H1 (cell line): ENCODE data around the gene GABRR1. TPM values are rescaled to one million over a fixed set of nuclear protein-coding genes. Genes with fewer than 3 reads are reported as not detected.

ENCODE experiments used
- CTCF ChIA-PET: fragments of 300-600 bp; sonication (Branson Sonifier 250); formaldehyde crosslinking; loops from one replicate; lab custom pipeline; 2021; ENCODE audit not compliant: partially characterized antibody; lab: Charles Lee
- POLR2A ChIA-PET: fragments of 300-600 bp; sonication (Branson Sonifier 250); formaldehyde crosslinking; loops from one replicate; lab custom pipeline; 2021; ENCODE audit warnings: inconsistent platforms; ENCODE audit not compliant: partially characterized antibody; lab: Charles Lee
- DNase-seq, 2 experiments: peaks; one replicate each; pipeline versions ENCODE4 v3.0.0 to v3.0.0-alpha.2; 2010 to 2022; ENCODE audit warnings: low spot score in 2 of 2, low read depth in 1 of 2, mixed read lengths in 1 of 2
- FAIRE-seq: peaks from 2 replicates; lab custom pipeline; 2011; peaks lifted over from hg19 to GRCh38; lab: Jason Lieb, UNC
- H2AFZ ChIP-seq: 2 replicates; pipeline ENCODE4 v1.8.1; 2012; ENCODE audit warnings: low read length, inconsistent platforms
- H2AK5ac ChIP-seq: 2 replicates; pipeline ENCODE4 v1.6.1; 2013; ENCODE audit warnings: low read depth, low read length
- H2BK120ac ChIP-seq: replicated peaks from 2 replicates; pipeline ENCODE3; 2013; ENCODE audit warnings: low read depth, low read length, inconsistent platforms
- H2BK12ac ChIP-seq: 2 replicates; pipeline ENCODE4 v1.6.1; 2013; ENCODE audit warnings: low read depth, low read length
- H2BK15ac ChIP-seq: 2 replicates; pipeline ENCODE4 v1.6.1; 2013; ENCODE audit warnings: low read length
- H2BK20ac ChIP-seq: 2 replicates; pipeline ENCODE4 v1.6.1; 2013; ENCODE audit warnings: low read length
- H2BK5ac ChIP-seq: 2 replicates; pipeline ENCODE4 v1.6.1; 2013; ENCODE audit warnings: low read depth, low read length
- H3K14ac ChIP-seq: 2 replicates; pipeline ENCODE4 v1.6.1; 2013; ENCODE audit warnings: inconsistent platforms; ENCODE audit not compliant: insufficient read length
- H3K18ac ChIP-seq: 2 replicates; pipeline ENCODE4 v1.6.1; 2013; ENCODE audit warnings: low read length; ENCODE audit errors: extremely low read depth
- H3K23ac ChIP-seq: 2 replicates; pipeline ENCODE4 v1.6.1; 2013; ENCODE audit warnings: inconsistent platforms; ENCODE audit not compliant: insufficient read length
- H3K23me2 ChIP-seq: 2 replicates; pipeline ENCODE4 v1.6.1; 2013; ENCODE audit warnings: low read depth, low read length
- H3K27ac ChIP-seq: 2 replicates; pipeline ENCODE4 v1.6.1; 2011; ENCODE audit warnings: low read depth, low read length, inconsistent platforms
- H3K27me3 ChIP-seq, 4 experiments: replicated peaks in 1 of 4; 1 replicate in 1 of 4; 2 replicates in 3 of 4; pipeline versions ENCODE4 v1.6.1 to v1.8.1; 2011 to 2013; ENCODE audit warnings: low read length in 3 of 4, mild to moderate bottlenecking in 3 of 4, inconsistent platforms in 2 of 4, mixed read lengths in 2 of 4, moderate library complexity in 1 of 4; ENCODE audit not compliant: control insufficient read depth in 3 of 4, insufficient read depth in 3 of 4; ENCODE audit errors: extremely low read depth in 1 of 4
- H3K36me3 ChIP-seq, 4 experiments: 2 replicates each; pipeline versions ENCODE4 v1.6.1 to v1.8.1; 2011 to 2013; ENCODE audit warnings: mild to moderate bottlenecking in 4 of 4, low read length in 3 of 4, moderate library complexity in 2 of 4, control low read depth in 1 of 4, inconsistent platforms in 1 of 4; ENCODE audit not compliant: insufficient read depth in 4 of 4, control insufficient read depth in 2 of 4
- H3K4ac ChIP-seq: replicated peaks from 2 replicates; pipeline ENCODE3; 2013; ENCODE audit warnings: low read length, low read depth, mixed read lengths, inconsistent platforms; ENCODE audit not compliant: insufficient read length
- H3K4me1 ChIP-seq, 4 experiments: replicated peaks in 1 of 4; 1 replicate in 1 of 4; 2 replicates in 3 of 4; pipeline versions ENCODE4 v1.6.1 to v1.8.1; 2011 to 2013; ENCODE audit warnings: low read length in 3 of 4, inconsistent platforms in 2 of 4, mixed read lengths in 1 of 4; ENCODE audit not compliant: insufficient read depth in 4 of 4, control insufficient read depth in 3 of 4
- H3K4me2 ChIP-seq, 2 experiments: 2 replicates each; pipeline versions ENCODE4 v1.6.1 to v1.8.1; 2011 to 2013; ENCODE audit warnings: low read depth in 2 of 2, low read length in 2 of 2, control low read depth in 1 of 2, inconsistent platforms in 1 of 2, mild to moderate bottlenecking in 1 of 2; ENCODE audit not compliant: insufficient read depth in 1 of 2
- H3K4me3 ChIP-seq, 4 experiments: fragments of 200-600, 300-600 bp in 1 of 4; sonication (generic), shearing (Covaris generic), sonication (Bioruptor Twin) in 1 of 4; 2 replicates each; pipeline versions ENCODE4 v1.5.1 to v1.8.1; 2011 to 2016; ENCODE audit warnings: low read length in 4 of 4, low read depth in 3 of 4, control low read depth in 2 of 4, inconsistent platforms in 2 of 4, mild to moderate bottlenecking in 2 of 4, mixed read lengths in 1 of 4, moderate library complexity in 1 of 4; ENCODE audit not compliant: insufficient read depth in 2 of 4; ENCODE audit errors: extremely low read depth in 1 of 4
- H3K56ac ChIP-seq: replicated peaks from 2 replicates; pipeline ENCODE3; 2013; ENCODE audit warnings: low read depth, mild to moderate bottlenecking, mixed read lengths, low read length, inconsistent platforms; ENCODE audit not compliant: insufficient read length
- H3K79me1 ChIP-seq: 2 replicates; pipeline ENCODE4 v1.6.1; 2013; ENCODE audit warnings: low read depth, low read length, control low read depth
- H3K79me2 ChIP-seq, 2 experiments: 2 replicates each; pipeline versions ENCODE4 v1.6.1 to v1.8.1; 2012 to 2013; ENCODE audit warnings: low read length in 2 of 2, mild to moderate bottlenecking in 2 of 2, inconsistent platforms in 1 of 2; ENCODE audit not compliant: insufficient read depth in 2 of 2, control insufficient read depth in 1 of 2
- H3K9ac ChIP-seq, 4 experiments: replicated peaks in 1 of 4; 1 replicate in 1 of 4; 2 replicates in 3 of 4; pipeline versions ENCODE4 v1.6.1 to v1.8.1; 2011 to 2013; ENCODE audit warnings: low read depth in 3 of 4, low read length in 3 of 4, control low read depth in 2 of 4, mild to moderate bottlenecking in 2 of 4, moderate library complexity in 2 of 4, inconsistent platforms in 1 of 4; ENCODE audit errors: extremely low read depth in 1 of 4
- H3K9me3 ChIP-seq, 2 experiments: 2 replicates each; pipeline versions ENCODE4 v1.6.1 to v1.8.1; 2012 to 2013; ENCODE audit warnings: mild to moderate bottlenecking in 2 of 2, moderate library complexity in 2 of 2, control low read depth in 1 of 2, inconsistent platforms in 1 of 2, low read depth in 1 of 2, low read length in 1 of 2, mixed read lengths in 1 of 2; ENCODE audit not compliant: insufficient read depth in 2 of 2
- H4K20me1 ChIP-seq, 2 experiments: replicated peaks in 1 of 2; 2 replicates each; pipeline versions ENCODE3 to v1.8.1; 2011 to 2013; ENCODE audit warnings: inconsistent platforms in 2 of 2, low read length in 2 of 2, mild to moderate bottlenecking in 1 of 2; ENCODE audit not compliant: insufficient read depth in 2 of 2, control insufficient read depth in 1 of 2
- H4K5ac ChIP-seq: 2 replicates; pipeline ENCODE4 v1.6.1; 2013; ENCODE audit warnings: low read length, low read depth, mixed read lengths, inconsistent platforms; ENCODE audit not compliant: insufficient read length
- H4K8ac ChIP-seq: 2 replicates; pipeline ENCODE4 v1.8.0; 2013; ENCODE audit warnings: mild to moderate bottlenecking, moderate library complexity, low read length, inconsistent platforms; ENCODE audit not compliant: insufficient read depth; ENCODE audit errors: extremely low read depth
- H4K91ac ChIP-seq: replicated peaks from 2 replicates; pipeline ENCODE3; 2013; ENCODE audit warnings: low read length, mixed read lengths, inconsistent platforms; ENCODE audit not compliant: insufficient read length
- CHD1 ChIP-seq: IDR thresholded peaks from 2 replicates; pipeline ENCODE4 v1.6.1; 2012; ENCODE audit warnings: low read depth, low read length, improper control_type of control experiment
- HDAC2 ChIP-seq, 2 experiments: fragments of 300-600 bp in 1 of 2; sonication (generic) in 1 of 2; IDR thresholded peaks; 2 replicates each; pipeline ENCODE4 v1.6.1; 2011 to 2012; ENCODE audit warnings: low read depth in 2 of 2, low read length in 2 of 2, mild to moderate bottlenecking in 2 of 2, moderate library complexity in 2 of 2, borderline replicate concordance in 1 of 2, inconsistent platforms in 1 of 2
- MAFK ChIP-seq: IDR thresholded peaks from 2 replicates; pipeline ENCODE4 v1.6.1; 2012; ENCODE audit warnings: low read depth, mild to moderate bottlenecking, improper control_type of control experiment, low read length
- RNF2 ChIP-seq: fragments of 200-900, 300-1000 bp; sonication (generic); IDR thresholded peaks from 2 replicates; pipeline ENCODE4 v1.7.1; 2016; ENCODE audit warnings: borderline replicate concordance, low read depth, mild to moderate bottlenecking, antibody characterized with exemption, low read length; ENCODE audit not compliant: poor library complexity, severe bottlenecking; ENCODE audit errors: missing control alignments
- SP2 ChIP-seq: IDR thresholded peaks from 2 replicates; pipeline ENCODE4 v1.6.1; 2012; ENCODE audit warnings: mild to moderate bottlenecking, low read length, inconsistent platforms
- WGBS, 2 experiments: shearing (Covaris generic) in 1 of 2; methylation state at CpG; one replicate each; pipeline versions ENCODE4 v1.1.6 to v1.1.7; 2013 to 2015; ENCODE audit warnings: low lambda C conversion rate in 2 of 2, mixed read lengths in 2 of 2, inconsistent platforms in 1 of 2, low coverage in 1 of 2, missing lambda C conversion rate in 1 of 2; ENCODE audit not compliant: insufficient replicate concordance in 2 of 2, insufficient coverage in 1 of 2, insufficient read length in 1 of 2; ENCODE audit errors: extremely low coverage in 1 of 2, missing lambda C conversion rate in 1 of 2; 5-methylcytosine and 5-hydroxymethylcytosine counted together
- polyA plus RNA-seq, 7 experiments: library from polyadenylated mRNA; depleted of rRNA in 3 of 7; stranded (reverse) in 5 of 7; unstranded in 2 of 7; fragments of >200 nt in 5 of 7; fragments of 200-250 nt in 2 of 7; gene quantifications; 1 replicate in 5 of 7; 2 replicates in 1 of 7; 4 replicates in 1 of 7; pipeline versions ENCODE4 v1.2.1 to v1.2.3, GENCODE V29; 2011 to 2013; ENCODE audit warnings: missing spikeins in 2 of 7, mixed read lengths in 2 of 7
- total RNA-seq: library from RNA; stranded (reverse); fragmentation: NEBNext Ultra II Directional; extraction: Animal tissue kit (Norgen Biotek cat#: 25700); gene quantifications from 2 replicates; pipeline ENCODE4 v1.2.1, GENCODE V29; 2021

GABRR1 gene
- total and polyA plus RNA-seq, 2 of the 8 experiments (the other 6 are each of a cell fraction or from before 2014, with no cell fraction given), result 0.60 to 0.63 TPM

GRCh38 chr6:89244241-89244985, 27.3 kb upstream of the GABRR1 start:
- H2BK120ac ChIP-seq, result no peak overlapping the region
- H3K23me2 ChIP-seq, result no peaks in the 10 kb centered on the region
- H3K79me1 ChIP-seq, result no peaks in the 10 kb centered on the region
- peaks cover 0 to 3% (median under 1%) of the 10 kb centered on the region in 4 experiments; a peak in 3 of 7 replicates for H3K4me1 ChIP-seq
- no peak overlapping the region for H3K18ac ChIP-seq
- no peak for FAIRE-seq
- no peak overlapping the region for H3K4me3 ChIP-seq
- peaks cover 0 to 5% (median 3%) of the 10 kb centered on the region in 4 experiments; a peak in 5 of 7 replicates for H3K27me3 ChIP-seq
- no peak overlapping the region for H3K4ac ChIP-seq
- H3K23ac ChIP-seq, result no peak overlapping the region
- H4K8ac ChIP-seq, result no peak overlapping the region
- no peak overlapping the region for H3K9ac ChIP-seq
- no peak overlapping the region for H3K27ac ChIP-seq
- no peak overlapping the region for H2BK5ac ChIP-seq
- peak overlapping the region; percentile 82; the same call in 1 of the 2 replicates for H2BK12ac ChIP-seq
- 0 out of 2 replicates have a peak overlapping the region, but pooled peaks have one; percentile 56 for H2BK20ac ChIP-seq
- no peak overlapping the region for H3K14ac ChIP-seq
- H3K9me3 ChIP-seq, result no peaks in the 10 kb centered on the region
- H3K36me3 ChIP-seq, result no peaks in the 10 kb centered on the region
- DNase-seq, result no peak
- ChIA-PET CTCF (interaction anchor here (1.0 to 6.9 kb wide), 10 partner anchors 8 to 261 kb away, joined by 3 to 56 read pairs (median 6); no protein-coding TSS in a partner anchor), POLR2A (no interaction called here)
- 81% methylated on average over 5 of the region's 5 CpGs; no CpG with 5 or more reads in 1 of the 2 experiments for WGBS, 2 experiments
- H4K91ac ChIP-seq, result no peak overlapping the region
- H3K56ac ChIP-seq, result no peak overlapping the region
- no peaks in the 10 kb centered on the region for H3K79me2 ChIP-seq
- H2BK15ac ChIP-seq, result no peak overlapping the region
- no peaks in the 10 kb centered on the region for H4K20me1 ChIP-seq
- no peak overlapping the region; the same call in 1 of the 2 replicates for H2AK5ac ChIP-seq
- H2AFZ ChIP-seq, result no peak overlapping the region
- no peak overlapping the region for H3K4me2 ChIP-seq
- no peak overlapping the region for H4K5ac ChIP-seq
- TF ChIP-seq RNF2 (no peak), HDAC2 (IDR thresholded peaks at IDR 0.05; ENCODE audit: borderline replicate concordance in 1 of 2, low read depth in 2 of 2, low read length in 2 of 2) (no peak), MAFK (no peak), CHD1 (no peak), SP2 (no peak)
